Osteocyte (in vitro differentiated cells): ENCODE measurements around the gene PDP2. TPM values are rescaled to one million over a fixed set of nuclear protein-coding genes. Genes with fewer than 3 reads are reported as not detected.

Source experiments
- DNase-seq: peaks from one replicate; pipeline ENCODE4 v3.0.0; 2021; ENCODE audit warnings: mixed read lengths; ENCODE audit not compliant: unreplicated experiment; ENCODE audit errors: extremely low spot score
- H3K27ac Mint-ChIP-seq: one replicate; pipeline ENCODE4 v1.8.0; 2021; ENCODE audit warnings: mild to moderate bottlenecking, mixed read lengths; ENCODE audit not compliant: unreplicated experiment
- H3K27me3 Mint-ChIP-seq: one replicate; pipeline ENCODE4 v1.8.0; 2021; ENCODE audit warnings: mixed read lengths; ENCODE audit not compliant: unreplicated experiment
- H3K36me3 Mint-ChIP-seq: one replicate; pipeline ENCODE4 v1.8.0; 2021; ENCODE audit warnings: mixed read lengths; ENCODE audit not compliant: unreplicated experiment
- H3K4me1 Mint-ChIP-seq: one replicate; pipeline ENCODE4 v1.8.0; 2021; ENCODE audit warnings: mixed read lengths; ENCODE audit not compliant: unreplicated experiment
- H3K4me3 Mint-ChIP-seq: one replicate; pipeline ENCODE4 v1.8.0; 2021; ENCODE audit warnings: mild to moderate bottlenecking, moderate library complexity, mixed read lengths; ENCODE audit not compliant: unreplicated experiment
- H3K9me3 Mint-ChIP-seq: one replicate; pipeline ENCODE4 v1.8.0; 2021; ENCODE audit warnings: mixed read lengths; ENCODE audit not compliant: unreplicated experiment
- CTCF ChIP-seq: fragments of 200-600 bp; sonication (generic); IDR thresholded peaks from 2 replicates; pipeline ENCODE4 v1.5.0; 2021; ENCODE audit warnings: antibody characterized with exemption, mild to moderate bottlenecking, moderate library complexity
- total RNA-seq: library from RNA; stranded (reverse); gene quantifications from 2 replicates; pipeline ENCODE4 v1.2.1, GENCODE V29; 2021

PDP2 gene
- total RNA-seq, 1 donor from 2014 or later, result 16.5 TPM

GRCh38 chr16:66915041-66915440 is 34.7 kb downstream of the PDP2 start:
- TF ChIP-seq CTCF, result no peak
- no peaks in the 10 kb centered on the region for H3K9me3 Mint-ChIP-seq
- peaks cover 26% of the 10 kb centered on the region for H3K27me3 Mint-ChIP-seq
- no peak for DNase-seq
- no peak overlapping the region for H3K27ac Mint-ChIP-seq
- no peak overlapping the region for H3K4me3 Mint-ChIP-seq
- no peaks in the 10 kb centered on the region for H3K4me1 Mint-ChIP-seq
- no peaks in the 10 kb centered on the region for H3K36me3 Mint-ChIP-seq

GRCh38 chr16:66916518-66916917 is 36.2 kb downstream of the PDP2 start:
- no peak for TF ChIP-seq CTCF
- Mint-ChIP-seq H3K36me3 (no peaks in the 10 kb centered on the region), H3K4me1 (no peaks in the 10 kb centered on the region), H3K27me3 (peaks cover 26% of the 10 kb centered on the region), H3K9me3 (no peaks in the 10 kb centered on the region), H3K27ac (no peak overlapping the region), H3K4me3 (no peak overlapping the region)
- no peak for DNase-seq

GRCh38 chr16:66917741-66918140 is 37.4 kb downstream of the PDP2 start:
- Mint-ChIP-seq H3K4me3 (no peak overlapping the region), H3K27me3 (peaks cover 26% of the 10 kb centered on the region), H3K9me3 (no peaks in the 10 kb centered on the region), H3K36me3 (no peaks in the 10 kb centered on the region), H3K27ac (no peak overlapping the region), H3K4me1 (no peaks in the 10 kb centered on the region)
- no peak for DNase-seq
- TF ChIP-seq CTCF, result no peak

- TF ChIP-seq CTCF, result no peak
- H3K27ac Mint-ChIP-seq, result no peak overlapping the region
- peaks cover 26% of the 10 kb centered on the region for H3K27me3 Mint-ChIP-seq
- no peak for DNase-seq
- H3K9me3 Mint-ChIP-seq, result no peaks in the 10 kb centered on the region
- peaks cover 4% of the 10 kb centered on the region for H3K4me1 Mint-ChIP-seq
- no peak overlapping the region for H3K4me3 Mint-ChIP-seq
- peaks cover 2% of the 10 kb centered on the region for H3K36me3 Mint-ChIP-seq
Measured at GRCh38 chr16:66918355-66918754, 38.0 kb downstream of the PDP2 start.

- Mint-ChIP-seq H3K4me1 (peaks cover 10% of the 10 kb centered on the region), H3K27me3 (peaks cover 27% of the 10 kb centered on the region), H3K27ac (no peak within 1 kb of the TSS), H3K4me3 (no peak within 1 kb of the TSS), H3K36me3 (peaks cover 2% of the 10 kb centered on the region), H3K9me3 (no peaks in the 10 kb centered on the region)
- TF ChIP-seq CTCF, result no peak
- DNase-seq, result no peak
Measured at GRCh38 chr16:66918803-66919568, 38.7 kb downstream of the PDP2 start, which contains the start of gene CDH16. CDH16 (minus strand) TSS chr16:66918885; CDS start chr16:66918065, 820 bp downstream.
